Duodenal mucosa (tissue), 2 donors: ENCODE measurements around the gene FBN2.
"Not testable (repeated sequence)": the region's sequence is repeated elsewhere in the genome, so short reads cannot be mapped to it uniquely, and the experiment has no call there.

Experiments used
- H3K27ac ChIP-seq: one replicate; pipeline ENCODE4 v1.7.0; 2013; ENCODE audit warnings: low read depth, low read length
- H3K27me3 ChIP-seq, 2 donors: one replicate each; pipeline ENCODE4 v1.7.0; 2013; ENCODE audit warnings: low read length in 2 of 2, control low read depth in 1 of 2; ENCODE audit not compliant: insufficient read depth in 2 of 2, control insufficient read depth in 1 of 2
- H3K36me3 ChIP-seq, 2 donors: one replicate each; pipeline ENCODE4 v1.7.0; 2013; ENCODE audit warnings: low read length in 2 of 2, control low read depth in 1 of 2; ENCODE audit not compliant: insufficient read depth in 2 of 2, control insufficient read depth in 1 of 2
- H3K4me1 ChIP-seq, 2 donors: one replicate each; pipeline ENCODE4 v1.7.0; 2013; ENCODE audit warnings: low read length in 2 of 2, control low read depth in 1 of 2; ENCODE audit not compliant: insufficient read depth in 2 of 2, control insufficient read depth in 1 of 2
- H3K4me3 ChIP-seq, 2 donors: one replicate each; pipeline ENCODE4 v1.7.0; 2013; ENCODE audit warnings: low read length in 2 of 2, low read depth in 1 of 2
- H3K9ac ChIP-seq, 2 donors: one replicate each; pipeline ENCODE4 v1.7.0; 2013; ENCODE audit warnings: low read length in 2 of 2, low read depth in 1 of 2
- H3K9me3 ChIP-seq, 2 donors: one replicate each; pipeline ENCODE4 v1.7.0; 2013; ENCODE audit warnings: low read length in 2 of 2, control low read depth in 1 of 2; ENCODE audit not compliant: control insufficient read depth in 1 of 2

FBN2 gene

GRCh38 chr5:128409166-128409800, 128.8 kb downstream of the FBN2 start:
- Histone ChIP-seq H3K9me3 (no peaks in the 10 kb centered on the region), H3K4me1 (no peaks in the 10 kb centered on the region), H3K27ac (no peak overlapping the region), H3K9ac (no peak overlapping the region), H3K4me3 (no peak overlapping the region), H3K27me3 (no peaks in the 10 kb centered on the region), H3K36me3 (no peaks in the 10 kb centered on the region)

GRCh38 chr5:128408622-128409021, 129.4 kb downstream of the FBN2 start:
- no peak overlapping the region for H3K4me3 ChIP-seq
- H3K9ac ChIP-seq, result no peak overlapping the region
- H3K9me3 ChIP-seq, result no peaks in the 10 kb centered on the region
- no peaks in the 10 kb centered on the region for H3K27me3 ChIP-seq
- H3K4me1 ChIP-seq, result no peaks in the 10 kb centered on the region
- no peak overlapping the region for H3K27ac ChIP-seq
- no peaks in the 10 kb centered on the region for H3K36me3 ChIP-seq

- H3K9ac ChIP-seq, result no peak overlapping the region
- H3K4me3 ChIP-seq, result no peak overlapping the region
- no peaks in the 10 kb centered on the region for H3K36me3 ChIP-seq
- H3K27me3 ChIP-seq, result no peaks in the 10 kb centered on the region
- no peak overlapping the region for H3K27ac ChIP-seq
- no peaks in the 10 kb centered on the region for H3K4me1 ChIP-seq
- H3K9me3 ChIP-seq, result no peaks in the 10 kb centered on the region
These were observed 130.1 kb downstream of the FBN2 start for GRCh38 chr5:128407944-128408343.

GRCh38 chr5:128406803-128407202, 131.2 kb downstream of the FBN2 start:
- Histone ChIP-seq H3K4me3 (no peak overlapping the region), H3K9ac (no peak overlapping the region), H3K36me3 (no peaks in the 10 kb centered on the region), H3K27ac (no peak overlapping the region), H3K4me1 (no peaks in the 10 kb centered on the region), H3K9me3 (no peaks in the 10 kb centered on the region), H3K27me3 (no peaks in the 10 kb centered on the region)

- Histone ChIP-seq H3K9me3 (no peaks in the 10 kb centered on the region), H3K9ac (no peak overlapping the region), H3K4me3 (no peak overlapping the region), H3K36me3 (no peaks in the 10 kb centered on the region), H3K27me3 (no peaks in the 10 kb centered on the region), H3K4me1 (no peaks in the 10 kb centered on the region), H3K27ac (no peak overlapping the region)
These were observed 132.9 kb downstream of the FBN2 start for GRCh38 chr5:128405159-128405558.

- Histone ChIP-seq H3K4me1 (no peaks in the 10 kb centered on the region), H3K9ac (no peak overlapping the region), H3K4me3 (no peak overlapping the region), H3K27me3 (no peaks in the 10 kb centered on the region), H3K27ac (no peak overlapping the region), H3K36me3 (no peaks in the 10 kb centered on the region), H3K9me3 (no peaks in the 10 kb centered on the region)
These were observed 134.7 kb downstream of the FBN2 start for GRCh38 chr5:128403333-128403732.

GRCh38 chr5:128402506-128402905, 135.5 kb downstream of the FBN2 start:
- H3K9ac ChIP-seq, result no peak overlapping the region
- no peaks in the 10 kb centered on the region for H3K27me3 ChIP-seq
- H3K27ac ChIP-seq, result no peak overlapping the region
- no peaks in the 10 kb centered on the region for H3K4me1 ChIP-seq
- H3K36me3 ChIP-seq, result no peaks in the 10 kb centered on the region
- no peaks in the 10 kb centered on the region for H3K9me3 ChIP-seq
- no peak overlapping the region for H3K4me3 ChIP-seq

- H3K4me3 ChIP-seq, H3K9ac ChIP-seq, H3K27me3 ChIP-seq, H3K4me1 ChIP-seq, H3K36me3 ChIP-seq, H3K9me3 ChIP-seq, H3K27ac ChIP-seq: not testable (repeated sequence)
These were observed 137.3 kb downstream of the FBN2 start for GRCh38 chr5:128400766-128401165.

- Histone ChIP-seq H3K36me3 (no peaks in the 10 kb centered on the region), H3K4me3 (no peak overlapping the region), H3K27ac (no peak overlapping the region), H3K9ac (no peak overlapping the region), H3K27me3 (no peaks in the 10 kb centered on the region), H3K4me1 (no peaks in the 10 kb centered on the region), H3K9me3 (no peaks in the 10 kb centered on the region)
These were observed 138.9 kb downstream of the FBN2 start for GRCh38 chr5:128399111-128399510.

GRCh38 chr5:128397876-128398275, 140.2 kb downstream of the FBN2 start:
- H3K9ac ChIP-seq, result no peak overlapping the region
- H3K4me3 ChIP-seq, result no peak overlapping the region
- no peaks in the 10 kb centered on the region for H3K36me3 ChIP-seq
- H3K27me3 ChIP-seq, result no peaks in the 10 kb centered on the region
- H3K9me3 ChIP-seq, result no peaks in the 10 kb centered on the region
- no peaks in the 10 kb centered on the region for H3K4me1 ChIP-seq
- H3K27ac ChIP-seq, result no peak overlapping the region

- Histone ChIP-seq H3K9me3 (no peaks in the 10 kb centered on the region), H3K4me3 (no peak overlapping the region), H3K4me1 (no peaks in the 10 kb centered on the region), H3K27ac (no peak overlapping the region), H3K27me3 (no peaks in the 10 kb centered on the region), H3K9ac (no peak overlapping the region), H3K36me3 (no peaks in the 10 kb centered on the region)
These were observed 143.0 kb downstream of the FBN2 start for GRCh38 chr5:128395073-128395472.
